Dedifferentiated amniotic fluid mesenchymal stem cell (primary cell): ENCODE results near the gene BCAR1.

ENCODE experiments used
- DNase-seq: peaks from one replicate; pipeline ENCODE4 v3.0.0-alpha.2; 2016; ENCODE audit errors: extremely low spot score

Gene BCAR1

GRCh38 chr16:75204410-75204758, 47.0 kb downstream of the BCAR1 start:
- DNase-seq = no peak

DNA sequence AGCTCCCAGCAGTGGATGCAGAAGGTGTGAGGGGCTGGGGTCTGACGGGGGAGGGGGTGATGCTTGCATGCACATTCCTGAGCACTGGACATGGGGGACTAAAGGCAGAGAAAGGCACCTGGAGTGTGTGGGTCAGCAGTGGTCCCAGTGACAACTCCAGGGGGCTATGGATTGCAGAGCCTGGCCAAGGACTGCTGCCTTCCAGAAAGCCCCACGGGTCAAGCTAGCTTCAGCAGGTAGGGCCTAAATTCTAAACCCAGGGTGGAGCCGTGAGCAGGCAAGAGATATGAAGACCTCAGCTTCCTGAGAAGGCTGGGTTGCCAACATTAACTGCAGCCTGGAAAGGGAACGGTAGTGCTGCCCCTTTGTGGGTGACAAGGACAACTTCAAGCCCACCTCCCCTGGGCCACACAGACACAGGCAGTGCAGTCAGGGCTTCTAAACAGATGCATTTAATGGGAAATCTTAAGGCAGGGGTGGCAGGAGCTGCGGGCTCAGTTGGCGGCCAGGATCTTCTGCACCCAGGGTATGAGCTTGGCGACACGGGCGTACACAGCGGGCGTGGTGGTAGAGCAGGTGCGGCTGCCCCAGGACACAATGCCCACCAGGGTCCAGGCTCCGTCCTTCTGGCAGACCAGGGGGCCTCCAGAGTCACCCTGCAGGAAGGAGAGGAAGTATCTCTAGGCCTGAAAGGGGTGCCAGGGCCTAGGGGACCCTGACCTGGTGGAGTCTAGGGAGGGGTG, 47.6 kb downstream of the BCAR1 start:
- no peak for DNase-seq

GRCh38 chr16:75203096-75203495, 48.3 kb downstream of the BCAR1 start:
- no peak for DNase-seq

DNA sequence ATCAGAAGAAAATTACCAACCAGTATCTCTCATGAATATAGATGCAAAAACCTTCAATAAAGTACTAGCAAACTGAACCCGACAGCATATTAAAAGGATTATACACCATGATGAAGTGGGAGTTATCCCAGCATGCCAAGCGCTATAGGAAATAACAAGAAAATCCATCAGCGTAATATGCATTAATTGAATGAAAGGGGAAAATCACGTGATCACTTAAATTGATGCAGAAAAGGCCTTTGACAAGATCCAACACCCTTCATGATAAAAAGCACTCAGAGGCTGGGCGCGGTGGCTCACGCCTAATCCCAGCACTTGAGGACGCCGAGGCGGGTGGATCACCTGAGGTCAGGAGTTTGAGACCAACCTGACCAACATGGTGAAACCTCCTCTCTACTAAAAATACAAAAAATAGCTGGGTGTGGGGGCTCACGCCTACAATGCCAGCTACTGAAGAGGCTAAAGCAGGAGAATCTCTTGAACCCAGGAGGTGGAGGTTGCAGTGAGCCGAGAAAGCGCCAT, 49.3 kb downstream of the BCAR1 start:
- DNase-seq = no peak

DNA sequence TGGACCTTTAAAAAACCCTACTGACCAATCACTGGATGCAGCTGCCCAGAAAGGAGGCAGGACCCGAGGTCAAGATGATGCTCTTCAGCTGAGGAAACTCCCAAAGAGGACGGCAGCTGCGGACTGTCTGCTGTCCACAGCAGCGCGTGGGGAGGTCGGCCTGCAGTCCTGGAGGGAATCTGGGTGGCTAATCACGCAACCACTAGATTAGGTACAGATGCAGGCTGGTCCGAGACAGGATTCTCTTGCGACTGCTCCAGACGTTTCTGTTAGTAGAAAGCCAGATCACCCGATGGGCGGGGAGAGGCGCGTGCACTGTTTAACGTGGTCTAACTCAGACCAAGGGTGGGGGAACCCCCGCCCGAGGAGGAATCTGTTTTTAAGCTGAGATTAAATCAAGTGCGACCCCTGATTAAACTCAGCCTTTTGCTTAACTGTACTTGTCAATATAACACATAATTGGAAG, 53.3 kb downstream of the BCAR1 start:
- DNase-seq = peak; percentile 48

GRCh38 chr16:75197522-75198134, 53.8 kb downstream of the BCAR1 start:
- no peak for DNase-seq

DNA sequence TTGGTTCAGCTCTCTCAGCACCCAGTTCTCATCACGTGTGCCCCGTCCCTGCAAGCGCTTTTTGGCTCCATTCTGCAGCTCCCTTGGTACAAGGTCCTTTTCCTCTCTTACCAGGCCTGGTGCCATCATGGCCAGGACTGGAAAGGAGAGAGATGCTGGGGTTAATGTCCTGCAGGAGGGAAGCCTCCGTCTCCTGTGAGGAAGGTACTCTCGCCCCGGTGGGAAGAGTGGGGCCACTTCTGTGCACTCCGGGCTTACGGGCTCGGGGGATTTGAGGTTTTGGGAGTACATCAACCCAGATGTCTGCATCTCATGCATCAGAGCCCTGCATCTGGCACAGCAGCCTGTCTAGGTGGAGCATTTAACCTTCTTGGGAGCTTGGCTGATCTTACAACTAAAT, 54.6 kb downstream of the BCAR1 start:
- no peak for DNase-seq

GRCh38 chr16:75195811-75196790, 55.3 kb downstream of the BCAR1 start:
- no peak for DNase-seq

- DNase-seq = no peak
Measured at GRCh38 chr16:75193730-75194444, 57.5 kb downstream of the BCAR1 start.

- DNase-seq = no peak
Measured at GRCh38 chr16:75193265-75193650, 58.2 kb downstream of the BCAR1 start.

DNA sequence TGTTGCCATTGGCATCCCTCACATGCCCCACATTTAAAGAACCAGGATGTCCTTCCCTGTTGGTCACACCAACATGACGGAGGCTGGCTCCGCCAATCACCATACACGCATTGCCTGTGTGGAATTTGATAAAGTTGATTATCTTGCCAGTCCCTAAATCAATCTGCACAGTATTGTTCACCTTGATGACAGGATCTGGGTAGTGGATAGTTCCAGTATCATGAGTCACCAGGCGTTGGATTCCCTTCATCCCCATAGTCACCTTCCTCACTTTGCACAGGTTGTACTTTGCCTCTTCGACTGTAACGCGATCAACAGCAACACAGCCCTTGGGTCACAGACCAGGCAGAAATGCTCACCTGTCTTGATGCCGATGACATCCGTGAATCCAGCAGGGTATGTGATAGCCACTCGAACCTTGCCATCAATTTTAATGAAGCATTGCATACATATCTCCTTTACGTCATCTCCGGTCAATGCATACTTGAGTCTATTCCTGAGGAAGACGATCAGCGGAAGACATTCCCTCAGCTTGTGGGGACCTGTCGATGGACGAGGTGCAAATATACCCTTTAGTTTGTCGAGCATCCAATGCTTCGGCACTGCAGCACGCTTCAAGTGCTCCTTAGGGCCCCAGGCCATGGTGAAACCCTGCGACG, 58.7 kb downstream of the BCAR1 start:
- no peak for DNase-seq

GRCh38 chr16:75189638-75190245, 61.7 kb downstream of the BCAR1 start:
- DNase-seq = no peak

- DNase-seq = no peak
Measured at GRCh38 chr16:75188832-75189477, 62.5 kb downstream of the BCAR1 start.

GRCh38 chr16:75181630-75182029, 69.8 kb downstream of the BCAR1 start:
- no peak for DNase-seq

- no peak for DNase-seq
Measured at GRCh38 chr16:75179208-75179607, 72.2 kb downstream of the BCAR1 start.
